Loucy (cell line): ENCODE data around the gene SMO.

ENCODE experiments used
- H2AFZ ChIP-seq: fragments of 200-600 bp; sonication (generic); 2 replicates; pipeline ENCODE4 v1.6.0; 2016; ENCODE audit warnings: antibody characterized with exemption, mild to moderate bottlenecking, low read length, moderate library complexity
- H3F3A ChIP-seq: fragments of 200-600 bp; 2 replicates; pipeline ENCODE4 v1.6.0; 2016; ENCODE audit warnings: antibody characterized with exemption, low read depth, mild to moderate bottlenecking
- H3K27me3 ChIP-seq: fragments of 200-600 bp; sonication (generic); 2 replicates; pipeline ENCODE4 v1.6.1; 2014; ENCODE audit warnings: low read length, mild to moderate bottlenecking; ENCODE audit not compliant: insufficient read depth, poor library complexity, severe bottlenecking
- H3K36me3 ChIP-seq: fragments of 200-600 bp; sonication (generic); 2 replicates; pipeline ENCODE4 v1.6.1; 2016; ENCODE audit warnings: low read length; ENCODE audit not compliant: insufficient read depth
- H3K4me1 ChIP-seq: fragments of 200-600 bp; sonication (generic); 2 replicates; pipeline ENCODE4 v1.5.1; 2014; ENCODE audit warnings: low read length, mild to moderate bottlenecking; ENCODE audit not compliant: insufficient read depth, poor library complexity, severe bottlenecking
- H3K4me2 ChIP-seq: fragments of 200-600 bp; sonication (generic); 2 replicates; pipeline ENCODE4 v1.6.0; 2014; ENCODE audit warnings: antibody characterized with exemption, low read length, low read depth, mild to moderate bottlenecking; ENCODE audit not compliant: poor library complexity, severe bottlenecking
- H3K4me3 ChIP-seq: fragments of 200-600 bp; sonication (generic); 2 replicates; pipeline ENCODE4 v1.5.1; 2014; ENCODE audit warnings: low read length, mild to moderate bottlenecking, mixed read lengths; ENCODE audit not compliant: poor library complexity, severe bottlenecking
- H3K79me2 ChIP-seq: fragments of 200-600 bp; sonication (generic); 2 replicates; pipeline ENCODE4 v1.6.1; 2014; ENCODE audit warnings: low read length; ENCODE audit not compliant: insufficient read depth
- H3K9ac ChIP-seq: fragments of 200-600 bp; sonication (generic); 2 replicates; pipeline ENCODE4 v1.6.0; 2014; ENCODE audit warnings: mild to moderate bottlenecking, low read depth, low read length, moderate library complexity; ENCODE audit not compliant: poor library complexity, severe bottlenecking
- H3K9me2 ChIP-seq: fragments of 200-600 bp; sonication (generic); replicated peaks from 2 replicates; pipeline ENCODE4 v1.6.1; 2016; ENCODE audit warnings: low read depth, low read length, mixed read lengths
- H3K9me3 ChIP-seq: fragments of 200-600 bp; sonication (generic); 2 replicates; pipeline ENCODE4 v1.6.1; 2014; ENCODE audit warnings: mild to moderate bottlenecking, antibody characterized with exemption, low read length, low read depth; ENCODE audit not compliant: insufficient read depth
- H4K20me1 ChIP-seq: fragments of 200-600 bp; sonication (generic); 2 replicates; pipeline ENCODE4 v1.6.0; 2014; ENCODE audit warnings: antibody characterized with exemption, low read length, mild to moderate bottlenecking; ENCODE audit not compliant: insufficient read depth, poor library complexity, severe bottlenecking
- CTCF ChIP-seq: fragments of 200-600 bp; sonication (generic); conservative IDR thresholded peaks from 2 replicates; pipeline ENCODE4 v1.5.1; 2014; ENCODE audit warnings: mild to moderate bottlenecking, antibody characterized with exemption, low read length
- EZH2phosphoT487 ChIP-seq: fragments of 200-600 bp; IDR thresholded peaks from 2 replicates; pipeline ENCODE4 v1.6.1; 2018; ENCODE audit warnings: antibody characterized with exemption, mild to moderate bottlenecking, moderate library complexity, borderline replicate concordance

SMO gene

GRCh38 chr7:129227646-129228578 is 39.5 kb downstream of the SMO start:
- Histone ChIP-seq H2AFZ (no peak overlapping the region), H3K4me1 (peaks cover 34% of the 10 kb centered on the region), H3K4me2 (peak overlapping the region; percentile 29), H3K36me3 (no peaks in the 10 kb centered on the region), H3K9ac (no peak overlapping the region), H4K20me1 (no peaks in the 10 kb centered on the region), H3K9me2 (no peaks in the 10 kb centered on the region), H3K79me2 (peaks cover 17% of the 10 kb centered on the region; the same call in 1 of the 2 replicates), H3K9me3 (no peaks in the 10 kb centered on the region), H3K4me3 (no peak overlapping the region), H3F3A (no peaks in the 10 kb centered on the region), H3K27me3 (no peaks in the 10 kb centered on the region)
- TF ChIP-seq EZH2phosphoT487 (no peak), CTCF (no peak)

- Histone ChIP-seq H3K79me2 (peaks cover 17% of the 10 kb centered on the region; the same call in 1 of the 2 replicates), H3K4me3 (no peak overlapping the region), H3K9me2 (no peaks in the 10 kb centered on the region), H3K4me1 (peaks cover 34% of the 10 kb centered on the region), H2AFZ (no peak overlapping the region), H3K27me3 (no peaks in the 10 kb centered on the region), H3K9me3 (no peaks in the 10 kb centered on the region), H3K36me3 (no peaks in the 10 kb centered on the region), H4K20me1 (no peaks in the 10 kb centered on the region), H3K9ac (no peak overlapping the region), H3K4me2 (peak overlapping the region; percentile 29), H3F3A (no peaks in the 10 kb centered on the region)
- no peak for TF ChIP-seq EZH2phosphoT487
Observed at GRCh38 chr7:129228633-129229032, 40.2 kb downstream of the SMO start.

DNA sequence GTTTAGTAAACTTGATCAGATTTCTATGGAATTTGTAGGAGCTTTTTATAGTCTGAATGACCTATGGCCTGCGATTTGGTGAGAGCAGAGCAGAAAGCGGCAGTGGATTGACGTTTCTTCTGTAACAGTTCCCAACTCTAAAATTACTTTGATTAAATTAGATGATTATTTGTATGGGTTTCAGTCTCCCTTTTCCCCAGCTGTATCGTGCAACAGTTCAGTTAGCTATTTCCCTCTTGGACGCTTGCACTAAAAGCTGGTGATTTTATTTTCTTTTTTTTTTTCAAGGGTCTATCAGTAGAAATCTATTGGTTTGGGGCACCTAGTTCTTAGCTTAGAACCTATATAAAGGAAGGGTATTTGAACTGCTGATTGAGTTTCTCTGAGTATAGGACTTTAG is 43.2 kb downstream of the SMO start:
- Histone ChIP-seq H3K4me3 (no peak overlapping the region), H2AFZ (no peak overlapping the region), H3K9ac (no peak overlapping the region), H3K9me3 (no peaks in the 10 kb centered on the region), H3K9me2 (no peaks in the 10 kb centered on the region), H3K36me3 (no peaks in the 10 kb centered on the region), H4K20me1 (no peaks in the 10 kb centered on the region), H3K27me3 (no peaks in the 10 kb centered on the region), H3K79me2 (peaks cover 3% of the 10 kb centered on the region; the same call in 1 of the 2 replicates), H3K4me1 (peaks cover 17% of the 10 kb centered on the region), H3K4me2 (no peak overlapping the region), H3F3A (no peaks in the 10 kb centered on the region)
- TF ChIP-seq EZH2phosphoT487 (no peak), CTCF (no peak)
